ENCODE data around the gene REPS1.

- no peak for TF ChIP-seq YY1 (IDR thresholded peaks at IDR 0.05; ENCODE audit: low read depth)
- TF ChIP-seq CHD2 (IDR thresholded peaks at IDR 0.05; ENCODE audit: low read length, partially characterized antibody), result no peak
- TF ChIP-seq CTCF (IDR thresholded peaks at IDR 0.05), result no peak
- TF ChIP-seq RAD21 (IDR thresholded peaks at IDR 0.05; ENCODE audit: low read length), result no peak
- TF ChIP-seq EZH2phosphoT487 (IDR thresholded peaks at IDR 0.05; ENCODE audit: borderline replicate concordance, low read depth), result no peak
Measured at GRCh38 chr6:138999949-139000725, 12.1 kb upstream of the REPS1 start.
